SK-N-SH treated with all-trans-retinoic acid at 6 μM for 48 hours (cell line): Measurements from ENCODE around the gene HIVEP3.

Source experiments
- ATAC-seq: fragments of 200-7000 bp; cut with Tn5 transposase; 3 replicates; pipeline ENCODE4 v1.9.1; 2020; ENCODE audit warnings: mild to moderate bottlenecking, moderate library complexity
- ARNTL ChIP-seq: fragments of 450-650 bp; formaldehyde crosslinking; IDR thresholded peaks from 2 replicates; pipeline ENCODE4 v1.5.0; 2020; ENCODE audit warnings: low read depth, mild to moderate bottlenecking, moderate library complexity, borderline replicate concordance
- BACH2 ChIP-seq: fragments of 250-450 bp; sonication (Bioruptor Pico); IDR thresholded peaks from 2 replicates; pipeline ENCODE4 v1.9.0; 2021; ENCODE audit warnings: mild to moderate bottlenecking, borderline replicate concordance
- CREB5 ChIP-seq: fragments of 250-450 bp; sonication (Bioruptor Pico); IDR thresholded peaks from 2 replicates; pipeline ENCODE4 v1.5.1; 2020; ENCODE audit warnings: low read depth, mild to moderate bottlenecking, moderate library complexity
- CSDC2 ChIP-seq: fragments of 250-450 bp; sonication (Bioruptor Pico); IDR thresholded peaks from 2 replicates; pipeline ENCODE4 v1.5.0; 2020; ENCODE audit warnings: mild to moderate bottlenecking, moderate library complexity
- CSRNP3 ChIP-seq: fragments of 250-450 bp; sonication (Bioruptor Pico); IDR thresholded peaks from 2 replicates; pipeline ENCODE4 v1.5.1; 2021; ENCODE audit warnings: mild to moderate bottlenecking, moderate library complexity
- ESRRG ChIP-seq: fragments of 250-450 bp; sonication (Bioruptor Pico); IDR thresholded peaks from 2 replicates; pipeline ENCODE4 v1.6.1; 2021; ENCODE audit warnings: mild to moderate bottlenecking
- GLIS3 ChIP-seq: fragments of 250-450 bp; sonication (Bioruptor Pico); IDR thresholded peaks from 2 replicates; pipeline ENCODE4 v1.5.0; 2020; ENCODE audit warnings: mild to moderate bottlenecking, moderate library complexity
- OSR1 ChIP-seq: fragments of 250-450 bp; sonication (Bioruptor Pico); IDR thresholded peaks from 2 replicates; pipeline ENCODE4 v1.8.0; 2022; ENCODE audit warnings: moderate library complexity, mild to moderate bottlenecking, inconsistent platforms
- PATZ1 ChIP-seq: fragments of 250-450 bp; sonication (Bioruptor Pico); IDR thresholded peaks from 2 replicates; pipeline ENCODE4 v1.8.0; 2020; ENCODE audit warnings: mild to moderate bottlenecking, moderate library complexity, borderline replicate concordance
- SNAI2 ChIP-seq: fragments of 250-450 bp; sonication (Bioruptor Pico); IDR thresholded peaks from 2 replicates; pipeline ENCODE4 v1.5.0; 2020; ENCODE audit warnings: mild to moderate bottlenecking, moderate library complexity
- ZC3H10 ChIP-seq: fragments of 250-450 bp; sonication (Bioruptor Pico); IDR thresholded peaks from 2 replicates; pipeline ENCODE4 v1.5.1; 2021; ENCODE audit warnings: mild to moderate bottlenecking, moderate library complexity
- ZFP3 ChIP-seq: fragments of 250-450 bp; sonication (Bioruptor Pico); IDR thresholded peaks from 2 replicates; pipeline ENCODE4 v1.5.0; 2020; ENCODE audit warnings: mild to moderate bottlenecking, moderate library complexity
- ZFP30 ChIP-seq: fragments of 450-650 bp; formaldehyde crosslinking; IDR thresholded peaks from 2 replicates; pipeline ENCODE4 v1.5.0; 2022; ENCODE audit warnings: mild to moderate bottlenecking, moderate library complexity
- ZNF565 ChIP-seq: fragments of 450-650 bp; formaldehyde crosslinking; conservative IDR thresholded peaks from 2 replicates; pipeline ENCODE4 v1.5.0; 2020; ENCODE audit warnings: low read depth, mild to moderate bottlenecking, moderate library complexity
- ZNF70 ChIP-seq: fragments of 450-650 bp; formaldehyde crosslinking; IDR thresholded peaks from 2 replicates; pipeline ENCODE4 v1.5.0; 2020; ENCODE audit warnings: mild to moderate bottlenecking, moderate library complexity
- ZNF8 ChIP-seq: fragments of 450-650 bp; formaldehyde crosslinking; IDR thresholded peaks from 2 replicates; pipeline ENCODE4 v1.5.0; 2020; ENCODE audit warnings: mild to moderate bottlenecking, moderate library complexity
- TF ChIP-seq, protein P1 (sequence below): fragments of 250-450 bp; sonication (Bioruptor Pico); IDR thresholded peaks from 2 replicates; pipeline ENCODE4 v1.8.0; 2021; ENCODE audit warnings: low read depth, mild to moderate bottlenecking, moderate library complexity, borderline replicate concordance

HIVEP3 gene

GRCh38 chr1:41678111-41678878, 240.4 kb downstream of the HIVEP3 start:
- ATAC-seq = no peak
- TF ChIP-seq CSRNP3 (no peak), ESRRG (CRISPR knock-in tag) (no peak), ZNF565 (CRISPR knock-in tag) (no peak), CREB5 (CRISPR knock-in tag) (no peak), ZNF70 (CRISPR knock-in tag) (no peak)
- TF ChIP-seq, protein P1, sequence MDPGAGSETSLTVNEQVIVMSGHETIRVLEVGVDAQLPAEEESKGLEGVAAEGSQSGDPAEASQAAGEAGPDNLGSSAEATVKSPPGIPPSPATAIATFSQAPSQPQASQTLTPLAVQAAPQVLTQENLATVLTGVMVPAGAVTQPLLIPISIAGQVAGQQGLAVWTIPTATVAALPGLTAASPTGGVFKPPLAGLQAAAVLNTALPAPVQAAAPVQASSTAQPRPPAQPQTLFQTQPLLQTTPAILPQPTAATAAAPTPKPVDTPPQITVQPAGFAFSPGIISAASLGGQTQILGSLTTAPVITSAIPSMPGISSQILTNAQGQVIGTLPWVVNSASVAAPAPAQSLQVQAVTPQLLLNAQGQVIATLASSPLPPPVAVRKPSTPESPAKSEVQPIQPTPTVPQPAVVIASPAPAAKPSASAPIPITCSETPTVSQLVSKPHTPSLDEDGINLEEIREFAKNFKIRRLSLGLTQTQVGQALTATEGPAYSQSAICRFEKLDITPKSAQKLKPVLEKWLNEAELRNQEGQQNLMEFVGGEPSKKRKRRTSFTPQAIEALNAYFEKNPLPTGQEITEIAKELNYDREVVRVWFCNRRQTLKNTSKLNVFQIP (CRISPR knock-in tag) = no peak

DNA sequence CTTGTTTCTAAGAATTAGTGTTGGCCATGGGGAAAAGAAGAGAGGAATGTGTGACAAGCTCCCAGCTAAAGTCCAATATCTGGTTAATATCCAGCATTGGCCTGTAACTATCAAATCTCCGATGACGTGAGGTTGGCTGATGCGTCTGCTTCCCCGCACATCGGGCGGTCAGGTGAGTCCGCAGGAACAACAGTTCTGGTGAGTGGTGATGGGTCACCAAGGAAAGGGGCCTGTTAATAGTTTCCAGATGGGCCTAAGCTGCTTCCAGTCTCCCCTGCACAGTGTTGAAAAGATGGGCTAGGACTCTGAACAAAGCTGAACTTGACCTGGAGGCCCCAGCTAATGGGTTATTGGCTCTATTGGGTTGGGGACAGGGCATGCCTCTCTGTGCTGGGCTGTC, 241.1 kb downstream of the HIVEP3 start:
- TF ChIP-seq ZFP3 (CRISPR knock-in tag) = no peak
- TF ChIP-seq ZC3H10 (CRISPR knock-in tag) = no peak
- no peak for TF ChIP-seq OSR1 (CRISPR knock-in tag)
- TF ChIP-seq BACH2 = no peak
- no peak for TF ChIP-seq PATZ1 (CRISPR knock-in tag)
- TF ChIP-seq GLIS3 (CRISPR knock-in tag) = no peak
- TF ChIP-seq SNAI2 (CRISPR knock-in tag) = no peak
- TF ChIP-seq ZNF8 (CRISPR knock-in tag) = no peak
- ATAC-seq = no peak

- no peak for TF ChIP-seq CSDC2 (CRISPR knock-in tag)
- TF ChIP-seq CSRNP3 = no peak
- TF ChIP-seq ZFP3 (CRISPR knock-in tag) = 0 out of 2 replicates have a peak, but pooled peaks have one; percentile 64
- ATAC-seq = no peak
Measured at GRCh38 chr1:41675401-41675800, 243.3 kb downstream of the HIVEP3 start.

DNA sequence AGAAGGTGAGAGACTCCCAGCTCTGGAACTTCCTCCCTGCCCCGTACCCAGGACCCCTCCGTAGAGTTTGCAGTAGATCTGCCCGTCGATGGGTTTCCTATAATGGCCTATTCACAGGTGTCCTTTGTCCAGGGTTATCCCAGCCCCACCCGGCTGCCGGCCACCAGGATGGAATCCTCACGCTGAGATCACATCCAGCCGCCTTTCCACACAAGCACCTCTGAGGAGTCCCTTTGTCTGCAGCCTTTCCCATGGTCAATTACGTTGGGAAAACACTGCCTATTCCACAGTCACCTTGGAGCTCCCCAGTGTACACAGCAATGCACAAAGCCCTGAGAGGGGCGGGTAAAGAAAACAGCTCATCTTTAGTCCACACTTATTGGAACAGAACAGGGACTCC, 244.2 kb downstream of the HIVEP3 start:
- TF ChIP-seq ZNF8 (CRISPR knock-in tag) (no peak), ESRRG (CRISPR knock-in tag) (no peak), ZNF70 (CRISPR knock-in tag) (no peak), GLIS3 (CRISPR knock-in tag) (no peak), ARNTL (CRISPR knock-in tag) (no peak), OSR1 (CRISPR knock-in tag) (no peak), PATZ1 (CRISPR knock-in tag) (no peak), CSRNP3 (no peak), ZFP30 (CRISPR knock-in tag) (no peak)
- ATAC-seq = no peak
